ENCODE data around the gene SPATC1L. TPM values are rescaled to one million over a fixed set of nuclear protein-coding genes. Genes with fewer than 3 reads are reported as not detected.

Gene SPATC1L
- total RNA-seq, 1 experiment from 2014 or later: 16.7 TPM

DNA sequence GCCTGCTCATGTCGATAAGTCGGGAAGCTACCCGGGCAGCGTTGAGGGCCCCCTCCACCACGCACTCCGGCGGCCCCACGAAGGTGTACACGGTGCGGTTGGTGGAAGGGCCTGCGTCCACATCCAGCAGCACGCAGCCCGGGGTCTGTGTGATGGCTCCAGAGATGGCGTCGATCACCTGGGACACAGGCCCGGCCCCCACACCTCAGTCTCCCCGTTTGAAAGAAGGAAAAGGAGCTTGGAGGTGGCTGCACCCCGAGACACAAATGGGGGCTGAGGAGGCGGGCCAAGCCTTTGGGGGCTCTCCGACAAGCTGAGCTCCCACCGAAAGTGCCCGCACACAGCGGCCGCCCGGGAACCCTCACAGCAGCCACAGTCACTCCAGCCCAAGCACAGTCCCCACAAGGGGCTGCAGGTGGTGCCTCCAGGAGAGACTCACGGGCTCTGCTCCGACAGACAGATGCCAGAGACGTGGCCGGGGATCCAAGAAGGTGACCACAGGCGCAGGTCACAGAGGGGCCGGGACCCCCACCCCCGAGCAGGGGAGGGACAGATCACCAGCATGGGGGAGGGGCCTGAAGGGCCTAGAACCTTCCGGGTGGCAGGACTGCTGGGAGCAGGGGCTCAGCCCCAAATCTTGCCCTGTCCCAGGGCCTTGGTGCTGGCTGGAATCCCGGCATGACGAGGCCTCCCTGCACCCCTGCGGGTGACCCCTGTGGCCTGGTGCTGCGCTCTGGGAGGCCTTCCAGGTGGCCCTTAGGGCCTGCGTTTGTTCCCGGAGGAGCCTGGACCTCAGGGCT lies 29.9 kb downstream of the SPATC1L start:
- no peak for DNase-seq
- Histone ChIP-seq H3K79me2 (ENCODE audit: low read length) (no peaks in the 10 kb centered on the region), H3K27me3 (ENCODE audit: low read length) (no peaks in the 10 kb centered on the region), H4K20me1 (ENCODE audit: insufficient read depth, low read depth, low read length) (no peaks in the 10 kb centered on the region), H3K9me3 (ENCODE audit: low read length) (no peaks in the 10 kb centered on the region), H3K4me2 (ENCODE audit: low read depth, low read length, poor library complexity, severe bottlenecking) (no peak overlapping the region), H3K36me3 (ENCODE audit: insufficient read depth, low read length) (no peaks in the 10 kb centered on the region), H3K9ac (ENCODE audit: low read length) (no peak overlapping the region), H3K4me3 (ENCODE audit: low read length) (no peak overlapping the region), H2AFZ (ENCODE audit: low read length) (no peak overlapping the region), H3K4me1 (ENCODE audit: low read length) (peaks cover 8% of the 10 kb centered on the region), H3K27ac (ENCODE audit: low read length) (no peak overlapping the region), H3K9me2 (replicated peaks; ENCODE audit: insufficient read depth, low read length) (no peaks in the 10 kb centered on the region)

DNA sequence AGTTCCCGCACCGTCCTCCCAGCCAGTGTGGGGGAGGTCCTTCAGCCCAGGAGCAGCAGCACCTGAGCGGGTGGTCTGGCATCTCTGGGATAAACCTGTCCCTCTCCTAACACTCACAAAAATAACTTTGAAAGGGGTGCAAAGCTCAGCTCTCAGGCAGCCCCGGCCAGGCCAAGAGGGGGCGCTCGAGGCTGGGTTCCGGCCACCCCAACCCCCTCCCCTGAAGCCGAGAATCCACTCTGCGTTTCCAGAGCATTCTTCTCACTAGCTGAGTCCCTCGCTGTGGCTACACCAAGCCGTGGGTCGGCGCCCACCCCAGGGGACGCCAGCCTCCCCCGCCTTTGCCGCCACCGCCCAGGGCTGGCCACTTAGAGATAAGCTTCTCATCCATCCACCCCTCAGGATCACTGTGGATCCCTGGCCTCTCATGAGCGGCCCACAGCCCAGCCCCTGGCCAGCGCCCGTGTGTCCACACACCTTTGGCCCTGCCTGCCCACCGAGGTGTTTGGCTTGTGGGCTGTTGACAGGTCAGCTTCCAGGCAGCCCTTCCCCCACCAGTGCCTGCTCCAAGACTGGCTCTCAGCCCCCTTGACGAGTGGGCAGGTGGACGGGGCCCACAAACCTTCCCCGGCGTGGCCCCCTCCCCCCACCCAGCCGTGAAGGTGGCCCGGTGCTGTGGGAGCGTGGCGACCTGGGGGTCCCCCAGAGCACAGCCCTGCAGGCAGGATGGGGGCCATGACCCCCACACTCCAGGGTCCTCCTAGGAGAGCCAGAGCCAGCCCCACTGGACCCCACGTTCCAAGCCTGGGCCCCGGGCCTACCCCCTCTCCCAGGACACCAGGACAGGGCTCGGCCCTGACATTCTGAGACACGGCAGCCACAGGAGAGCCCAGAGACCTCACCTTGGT lies 30.8 kb downstream of the SPATC1L start:
- no peaks in the 10 kb centered on the region for H3K9me2 ChIP-seq (replicated peaks; ENCODE audit: insufficient read depth, low read length)
- no peaks in the 10 kb centered on the region for H4K20me1 ChIP-seq (ENCODE audit: insufficient read depth, low read depth, low read length)
- H3K27ac ChIP-seq (ENCODE audit: low read length): no peak overlapping the region
- no peaks in the 10 kb centered on the region for H3K36me3 ChIP-seq (ENCODE audit: insufficient read depth, low read length)
- no peaks in the 10 kb centered on the region for H3K9me3 ChIP-seq (ENCODE audit: low read length)
- H3K27me3 ChIP-seq (ENCODE audit: low read length): no peaks in the 10 kb centered on the region
- peak overlapping the region; percentile 66 for H3K9ac ChIP-seq (ENCODE audit: low read length)
- H3K4me2 ChIP-seq (ENCODE audit: low read depth, low read length, poor library complexity, severe bottlenecking): peak overlapping the region; percentile 69
- H3K79me2 ChIP-seq (ENCODE audit: low read length): no peaks in the 10 kb centered on the region
- peak; percentile 89 for DNase-seq
- H2AFZ ChIP-seq (ENCODE audit: low read length): peak overlapping the region; percentile 77
- H3K4me3 ChIP-seq (ENCODE audit: low read length): peak overlapping the region; percentile 54; the same call in 1 of the 2 replicates
- peaks cover 8% of the 10 kb centered on the region for H3K4me1 ChIP-seq (ENCODE audit: low read length)

DNA sequence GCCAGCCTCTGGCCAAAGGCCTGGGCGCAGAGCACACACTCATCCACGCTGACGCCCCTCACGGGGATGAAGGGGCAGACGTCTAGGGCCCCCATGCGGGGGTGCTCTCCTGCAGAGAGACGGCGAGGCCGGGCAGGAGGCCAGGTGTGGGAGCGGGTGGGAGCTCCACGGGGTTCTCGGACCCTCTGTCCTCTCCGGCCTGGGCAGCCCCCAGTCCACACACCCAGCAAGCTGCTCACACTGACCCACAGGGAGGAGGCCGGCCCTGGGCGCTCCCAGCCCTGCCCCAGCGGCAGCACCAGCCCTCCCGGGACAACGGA lies 31.4 kb downstream of the SPATC1L start:
- Histone ChIP-seq H3K79me2 (ENCODE audit: low read length) (no peaks in the 10 kb centered on the region), H3K27me3 (ENCODE audit: low read length) (no peaks in the 10 kb centered on the region), H3K9me3 (ENCODE audit: low read length) (no peaks in the 10 kb centered on the region), H3K9ac (ENCODE audit: low read length) (no peak overlapping the region; the same call in 1 of the 2 replicates), H3K4me2 (ENCODE audit: low read depth, low read length, poor library complexity, severe bottlenecking) (peak overlapping the region; percentile 69), H3K36me3 (ENCODE audit: insufficient read depth, low read length) (no peaks in the 10 kb centered on the region), H3K27ac (ENCODE audit: low read length) (no peak overlapping the region), H4K20me1 (ENCODE audit: insufficient read depth, low read depth, low read length) (no peaks in the 10 kb centered on the region), H3K4me3 (ENCODE audit: low read length) (no peak overlapping the region; the same call in 1 of the 2 replicates), H3K4me1 (ENCODE audit: low read length) (peaks cover 8% of the 10 kb centered on the region), H2AFZ (ENCODE audit: low read length) (no peak overlapping the region), H3K9me2 (replicated peaks; ENCODE audit: insufficient read depth, low read length) (no peaks in the 10 kb centered on the region)
- no peak for DNase-seq

DNA sequence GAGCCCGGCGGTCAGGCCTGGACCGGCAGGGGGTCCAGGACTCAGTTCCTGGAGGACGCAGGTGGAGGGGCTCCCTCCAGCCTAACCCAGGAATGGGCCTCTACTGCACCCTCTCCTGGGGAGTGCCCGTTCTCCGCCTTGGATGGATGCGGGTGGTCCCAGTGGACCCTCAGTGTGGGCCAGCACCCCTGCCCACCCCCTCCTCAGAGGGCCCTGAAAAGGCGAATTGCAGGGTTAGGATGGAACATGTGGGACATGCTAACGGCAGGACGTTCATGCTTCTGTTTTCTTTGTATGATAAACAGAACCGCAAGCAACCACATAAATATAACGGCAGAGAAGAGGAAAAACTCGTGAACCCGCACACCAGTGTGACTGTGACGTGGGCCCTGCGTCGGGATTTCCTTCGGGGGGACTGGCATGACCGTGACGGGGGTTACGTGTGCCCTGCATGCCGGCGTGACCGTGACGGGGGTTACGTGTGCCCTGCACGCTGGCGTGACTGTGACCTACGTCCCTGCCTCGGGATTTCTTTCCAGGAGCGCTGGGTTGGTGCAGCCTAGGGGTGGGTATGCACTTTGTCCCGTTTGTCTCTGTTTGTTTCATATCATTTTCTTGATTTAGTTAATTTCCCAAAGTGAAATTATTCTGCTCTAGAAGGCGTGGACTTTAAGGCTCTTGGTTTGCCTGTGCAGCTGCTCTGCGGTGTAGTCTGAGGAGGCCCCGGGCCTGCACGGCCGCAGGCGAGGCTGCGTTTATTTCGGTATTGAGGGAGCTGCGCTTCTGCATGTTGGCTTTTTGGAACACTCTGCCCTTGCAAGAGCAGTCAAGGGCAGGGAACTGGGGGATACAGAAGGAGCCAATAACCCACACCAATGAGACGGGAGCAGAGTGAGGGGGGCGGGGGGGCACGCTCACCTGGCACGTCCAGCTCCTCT lies 32.0 kb downstream of the SPATC1L start:
- H3K27me3 ChIP-seq (ENCODE audit: low read length): no peaks in the 10 kb centered on the region
- no peaks in the 10 kb centered on the region for H3K79me2 ChIP-seq (ENCODE audit: low read length)
- H2AFZ ChIP-seq (ENCODE audit: low read length): no peak overlapping the region
- H3K27ac ChIP-seq (ENCODE audit: low read length): no peak overlapping the region
- H3K36me3 ChIP-seq (ENCODE audit: insufficient read depth, low read length): no peaks in the 10 kb centered on the region
- DNase-seq: no peak
- peaks cover 8% of the 10 kb centered on the region for H3K4me1 ChIP-seq (ENCODE audit: low read length)
- H3K9me3 ChIP-seq (ENCODE audit: low read length): no peaks in the 10 kb centered on the region
- H3K9ac ChIP-seq (ENCODE audit: low read length): no peak overlapping the region
- no peaks in the 10 kb centered on the region for H4K20me1 ChIP-seq (ENCODE audit: insufficient read depth, low read depth, low read length)
- H3K4me3 ChIP-seq (ENCODE audit: low read length): no peak overlapping the region
- H3K9me2 ChIP-seq (replicated peaks; ENCODE audit: insufficient read depth, low read length): no peaks in the 10 kb centered on the region
- no peak overlapping the region for H3K4me2 ChIP-seq (ENCODE audit: low read depth, low read length, poor library complexity, severe bottlenecking)

DNA sequence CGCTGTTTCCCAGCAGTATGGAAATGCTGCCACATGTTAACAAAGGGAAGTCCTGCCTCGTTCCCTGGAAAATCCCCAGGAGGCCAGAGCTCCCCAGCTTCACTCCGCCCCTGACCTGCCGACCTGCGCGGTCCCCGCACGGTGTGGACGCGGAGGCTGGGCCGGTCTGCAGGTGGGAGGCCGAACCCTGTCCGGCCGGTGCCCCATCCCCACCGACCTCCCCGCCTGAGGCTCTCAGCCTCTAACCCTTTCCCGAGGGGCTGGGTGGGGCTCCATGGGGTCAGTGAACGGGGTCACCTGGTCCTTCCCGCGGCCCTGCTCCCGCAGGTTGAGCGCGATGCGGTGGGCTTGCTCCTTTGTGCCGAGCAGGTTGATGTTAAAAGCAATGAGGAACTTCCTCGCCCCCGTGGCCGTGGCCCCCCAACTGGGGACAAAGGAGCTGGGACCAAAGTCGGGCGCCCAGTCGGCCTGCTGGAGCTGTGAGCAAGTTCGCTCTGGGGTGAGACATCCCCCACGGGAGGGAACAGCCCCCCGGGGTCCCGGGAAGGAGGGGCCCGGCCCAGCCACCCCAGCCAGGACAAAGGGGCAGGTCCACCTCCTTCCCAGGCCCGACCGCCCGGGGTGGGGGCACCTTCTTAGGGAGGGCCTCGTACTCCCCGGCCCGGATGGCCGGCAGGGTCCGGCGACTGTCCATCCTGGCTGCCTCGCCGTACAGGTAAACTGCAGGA lies 32.8 kb downstream of the SPATC1L start:
- H3K27me3 ChIP-seq (ENCODE audit: low read length): no peaks in the 10 kb centered on the region
- H3K9me3 ChIP-seq (ENCODE audit: low read length): no peaks in the 10 kb centered on the region
- no peaks in the 10 kb centered on the region for H3K79me2 ChIP-seq (ENCODE audit: low read length)
- H2AFZ ChIP-seq (ENCODE audit: low read length): no peak overlapping the region
- no peak for DNase-seq
- H3K9me2 ChIP-seq (replicated peaks; ENCODE audit: insufficient read depth, low read length): no peaks in the 10 kb centered on the region
- H4K20me1 ChIP-seq (ENCODE audit: insufficient read depth, low read depth, low read length): no peaks in the 10 kb centered on the region
- H3K27ac ChIP-seq (ENCODE audit: low read length): no peak overlapping the region
- H3K9ac ChIP-seq (ENCODE audit: low read length): no peak overlapping the region
- no peak overlapping the region for H3K4me3 ChIP-seq (ENCODE audit: low read length)
- peaks cover 11% of the 10 kb centered on the region for H3K4me1 ChIP-seq (ENCODE audit: low read length)
- no peaks in the 10 kb centered on the region for H3K36me3 ChIP-seq (ENCODE audit: insufficient read depth, low read length)
- no peak overlapping the region for H3K4me2 ChIP-seq (ENCODE audit: low read depth, low read length, poor library complexity, severe bottlenecking)

DNA sequence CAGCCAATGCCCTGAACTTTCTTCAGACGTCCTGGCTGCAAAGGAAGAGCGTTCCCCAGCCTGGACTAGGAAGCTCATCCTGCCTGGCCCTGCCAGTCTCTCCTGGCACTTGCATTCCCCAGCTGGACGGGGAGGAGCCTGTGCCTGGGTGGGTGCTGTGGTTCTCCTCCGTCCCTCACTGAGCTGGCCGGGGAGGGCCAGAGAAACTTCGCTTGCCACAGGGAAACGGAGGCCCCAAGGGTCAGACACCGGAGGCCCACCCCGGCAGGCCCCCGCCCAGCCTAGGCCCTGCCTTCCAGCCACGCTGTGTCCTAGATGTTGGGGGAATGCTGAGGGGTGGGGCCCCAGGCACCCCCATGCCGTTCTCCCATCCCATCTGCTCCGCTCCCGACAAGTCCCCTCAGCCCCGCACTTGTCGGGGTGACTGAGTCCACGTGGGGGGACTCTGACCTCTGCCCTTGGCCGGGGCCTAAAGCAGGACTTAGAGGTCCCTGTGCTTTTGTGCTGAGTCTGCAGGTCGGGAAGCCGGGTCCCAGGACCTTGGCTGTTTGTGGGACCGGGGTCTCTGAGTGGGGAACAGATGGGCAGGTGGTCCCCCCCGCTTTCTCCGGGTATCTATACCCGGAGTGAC lies 33.7 kb downstream of the SPATC1L start:
- Histone ChIP-seq H3K9me2 (replicated peaks; ENCODE audit: insufficient read depth, low read length) (no peaks in the 10 kb centered on the region), H4K20me1 (ENCODE audit: insufficient read depth, low read depth, low read length) (no peaks in the 10 kb centered on the region), H2AFZ (ENCODE audit: low read length) (no peak overlapping the region), H3K27ac (ENCODE audit: low read length) (no peak overlapping the region), H3K4me1 (ENCODE audit: low read length) (peaks cover 13% of the 10 kb centered on the region), H3K4me2 (ENCODE audit: low read depth, low read length, poor library complexity, severe bottlenecking) (no peak overlapping the region), H3K4me3 (ENCODE audit: low read length) (no peak overlapping the region), H3K36me3 (ENCODE audit: insufficient read depth, low read length) (no peaks in the 10 kb centered on the region), H3K79me2 (ENCODE audit: low read length) (no peaks in the 10 kb centered on the region), H3K9ac (ENCODE audit: low read length) (no peak overlapping the region), H3K27me3 (ENCODE audit: low read length) (no peaks in the 10 kb centered on the region), H3K9me3 (ENCODE audit: low read length) (no peaks in the 10 kb centered on the region)
- no peak for DNase-seq

DNA sequence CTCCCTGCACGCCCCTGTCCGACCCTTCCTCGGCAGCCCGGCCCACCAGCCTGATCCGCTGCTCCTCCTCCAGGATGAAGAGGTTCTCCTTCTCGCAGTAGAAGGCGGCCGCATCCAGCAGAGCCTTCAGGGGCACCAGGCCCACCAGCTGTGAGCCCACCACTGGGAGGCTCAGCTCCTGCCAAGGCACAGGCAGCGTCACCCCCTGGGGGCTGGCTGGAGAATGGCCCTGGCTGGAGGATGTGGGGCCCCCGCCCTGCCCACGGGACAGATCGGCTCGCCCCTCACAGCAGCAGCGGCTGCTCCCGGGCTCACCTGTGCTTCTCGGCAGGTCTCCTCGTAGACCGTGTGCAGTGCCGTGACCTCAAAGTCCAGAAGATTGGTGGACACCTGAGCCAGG lies 34.2 kb downstream of the SPATC1L start:
- H3K27ac ChIP-seq (ENCODE audit: low read length): no peak overlapping the region
- no peak for DNase-seq
- no peak overlapping the region for H3K4me2 ChIP-seq (ENCODE audit: low read depth, low read length, poor library complexity, severe bottlenecking)
- no peaks in the 10 kb centered on the region for H3K9me2 ChIP-seq (replicated peaks; ENCODE audit: insufficient read depth, low read length)
- no peaks in the 10 kb centered on the region for H4K20me1 ChIP-seq (ENCODE audit: insufficient read depth, low read depth, low read length)
- no peaks in the 10 kb centered on the region for H3K27me3 ChIP-seq (ENCODE audit: low read length)
- H2AFZ ChIP-seq (ENCODE audit: low read length): no peak overlapping the region
- no peaks in the 10 kb centered on the region for H3K36me3 ChIP-seq (ENCODE audit: insufficient read depth, low read length)
- no peak overlapping the region for H3K9ac ChIP-seq (ENCODE audit: low read length)
- no peak overlapping the region for H3K4me3 ChIP-seq (ENCODE audit: low read length)
- H3K9me3 ChIP-seq (ENCODE audit: low read length): no peaks in the 10 kb centered on the region
- H3K79me2 ChIP-seq (ENCODE audit: low read length): no peaks in the 10 kb centered on the region
- H3K4me1 ChIP-seq (ENCODE audit: low read length): peaks cover 13% of the 10 kb centered on the region
